GM21737 (cell line): ENCODE measurements around the gene GSN.

ENCODE experiments used
- ATAC-seq: cut with Tn5 transposase; IDR thresholded peaks from one replicate; pipeline ENCODE4 v1.9.1; 2021; ENCODE audit warnings: mild to moderate bottlenecking, moderate library complexity; ENCODE audit not compliant: unreplicated experiment

The GSN gene

GRCh38 chr9:121267689-121268597 is at the start of gene GSN:
TSS of gene GSN (plus strand) at chr9:121268162. CDS start at chr9:121301972, 33,810 bp downstream.
- ATAC-seq = peak; percentile 60

GRCh38 chr9:121218357-121219027 is 49.5 kb upstream of the GSN start:
- no peak for ATAC-seq

- no peak for ATAC-seq
These were observed 48.4 kb upstream of the GSN start for GRCh38 chr9:121219530-121219929.

- ATAC-seq = no peak
These were observed 46.8 kb upstream of the GSN start for GRCh38 chr9:121220996-121221663.

- no peak for ATAC-seq
These were observed 46.3 kb upstream of the GSN start for GRCh38 chr9:121221664-121222055.

GRCh38 chr9:121222524-121223171 is 45.3 kb upstream of the GSN start:
- no peak for ATAC-seq

GRCh38 chr9:121225240-121225639 is 42.7 kb upstream of the GSN start:
- no peak for ATAC-seq

- no peak for ATAC-seq
These were observed 41.8 kb upstream of the GSN start for GRCh38 chr9:121226175-121226574.

GRCh38 chr9:121227862-121228261 is 40.1 kb upstream of the GSN start:
- no peak for ATAC-seq

- ATAC-seq = no peak
These were observed 37.7 kb upstream of the GSN start for GRCh38 chr9:121230256-121230655.

GRCh38 chr9:121232251-121232650 is 35.7 kb upstream of the GSN start:
- no peak for ATAC-seq

GRCh38 chr9:121233906-121234831 is 33.8 kb upstream of the GSN start:
- ATAC-seq = no peak

- ATAC-seq = no peak
These were observed 33.2 kb upstream of the GSN start for GRCh38 chr9:121234832-121235161.

- no peak for ATAC-seq
These were observed 32.5 kb upstream of the GSN start for GRCh38 chr9:121235512-121235911.

- ATAC-seq = no peak
These were observed 30.0 kb upstream of the GSN start for GRCh38 chr9:121237916-121238315.

GRCh38 chr9:121239071-121239470 is 28.9 kb upstream of the GSN start:
- ATAC-seq = no peak

- no peak for ATAC-seq
These were observed 28.1 kb upstream of the GSN start for GRCh38 chr9:121239851-121240250.

GRCh38 chr9:121240472-121241135 is 27.4 kb upstream of the GSN start:
- ATAC-seq = no peak

- no peak for ATAC-seq
These were observed 25.6 kb upstream of the GSN start for GRCh38 chr9:121242219-121242958.
